BLaER1 (cell line): ENCODE results near the gene ZBTB20.

Experiments used
- H3K27ac ChIP-seq: shearing (Covaris generic); formaldehyde crosslinking; 2 replicates; pipeline ENCODE4 v1.8.1; 2022
- H3K27me3 ChIP-seq: shearing (Covaris generic); formaldehyde crosslinking; 2 replicates; pipeline ENCODE4 v1.8.1; 2022
- H3K36me3 ChIP-seq: shearing (Covaris generic); formaldehyde crosslinking; 2 replicates; pipeline ENCODE4 v1.8.1; 2022
- H3K4me1 ChIP-seq: shearing (Covaris generic); formaldehyde crosslinking; 2 replicates; pipeline ENCODE4 v1.8.1; 2022
- H3K4me2 ChIP-seq: shearing (Covaris generic); formaldehyde crosslinking; 2 replicates; pipeline ENCODE4 v1.8.1; 2022
- H3K4me3 ChIP-seq: shearing (Covaris generic); formaldehyde crosslinking; 2 replicates; pipeline ENCODE4 v1.8.1; 2022
- H3K9ac ChIP-seq: shearing (Covaris generic); formaldehyde crosslinking; 2 replicates; pipeline ENCODE4 v1.8.1; 2022
- H3K9me3 ChIP-seq: shearing (Covaris generic); formaldehyde crosslinking; 2 replicates; pipeline ENCODE4 v1.8.1; 2022
- H4K20me1 ChIP-seq: shearing (Covaris generic); formaldehyde crosslinking; 2 replicates; pipeline ENCODE4 v1.8.1; 2022
- Cebpa-rat ChIP-seq: shearing (Covaris generic); IDR thresholded peaks from 2 replicates; pipeline ENCODE4 v1.8.1; 2022

ZBTB20 gene

GRCh38 chr3:114675104-114675503 lies 472.0 kb downstream of the ZBTB20 start:
- Histone ChIP-seq H3K4me1 (no peaks in the 10 kb centered on the region), H3K9ac (no peak overlapping the region), H3K4me3 (no peak overlapping the region), H3K36me3 (no peaks in the 10 kb centered on the region), H3K4me2 (no peak overlapping the region), H3K27ac (no peak overlapping the region), H3K9me3 (no peaks in the 10 kb centered on the region), H3K27me3 (no peaks in the 10 kb centered on the region), H4K20me1 (no peaks in the 10 kb centered on the region)
- TF ChIP-seq Cebpa-rat = no peak

DNA sequence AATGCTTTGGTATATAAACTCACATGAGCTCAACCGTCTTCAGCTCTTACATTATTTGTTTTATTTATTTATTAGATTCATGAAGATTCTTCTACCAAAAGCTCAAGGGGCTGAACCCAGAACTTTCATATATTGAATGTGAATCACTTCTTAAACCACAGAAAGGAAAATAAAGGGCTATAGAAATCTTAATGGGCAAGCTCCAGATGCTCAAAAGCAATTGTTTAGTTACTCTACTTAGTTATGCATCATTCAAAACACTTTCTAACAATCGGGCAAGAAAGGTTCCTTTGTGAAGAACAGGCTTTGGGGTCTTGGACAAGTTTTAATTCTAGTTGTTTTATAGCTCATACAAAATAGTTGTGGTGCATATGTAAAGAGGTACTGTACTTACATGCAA lies 473.1 kb downstream of the ZBTB20 start:
- no peaks in the 10 kb centered on the region for H3K4me1 ChIP-seq
- no peak overlapping the region for H3K27ac ChIP-seq
- no peaks in the 10 kb centered on the region for H3K36me3 ChIP-seq
- no peak for TF ChIP-seq Cebpa-rat
- H4K20me1 ChIP-seq = no peaks in the 10 kb centered on the region
- no peak overlapping the region for H3K4me2 ChIP-seq
- H3K9me3 ChIP-seq = no peaks in the 10 kb centered on the region
- no peak overlapping the region for H3K9ac ChIP-seq
- no peaks in the 10 kb centered on the region for H3K27me3 ChIP-seq
- no peak overlapping the region for H3K4me3 ChIP-seq

DNA sequence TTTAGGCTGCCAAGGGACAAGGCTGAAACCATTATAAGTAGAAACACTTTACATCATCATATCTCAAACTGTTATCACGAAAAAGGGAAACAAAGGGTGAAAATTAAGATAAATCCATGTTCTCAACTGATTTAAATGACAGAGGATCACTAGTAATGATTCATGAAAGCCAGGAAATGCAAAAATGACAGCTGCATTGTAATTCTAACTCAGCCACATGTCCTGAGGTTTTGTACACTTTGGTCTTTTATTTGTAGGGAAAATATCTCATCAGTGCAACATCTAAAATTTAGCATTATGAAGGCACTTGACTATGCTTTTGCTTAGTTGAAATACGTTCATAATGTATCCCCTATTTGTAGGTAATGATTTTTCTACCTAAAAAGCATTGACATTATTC lies 473.6 kb downstream of the ZBTB20 start:
- H3K27me3 ChIP-seq = no peaks in the 10 kb centered on the region
- no peak overlapping the region for H3K27ac ChIP-seq
- no peak overlapping the region for H3K9ac ChIP-seq
- no peaks in the 10 kb centered on the region for H3K4me1 ChIP-seq
- H3K9me3 ChIP-seq = no peaks in the 10 kb centered on the region
- no peaks in the 10 kb centered on the region for H4K20me1 ChIP-seq
- H3K4me3 ChIP-seq = no peak overlapping the region
- TF ChIP-seq Cebpa-rat = no peak
- no peak overlapping the region for H3K4me2 ChIP-seq
- no peaks in the 10 kb centered on the region for H3K36me3 ChIP-seq

- Histone ChIP-seq H3K27ac (no peak overlapping the region), H3K9me3 (no peaks in the 10 kb centered on the region), H3K27me3 (no peaks in the 10 kb centered on the region), H3K4me1 (no peaks in the 10 kb centered on the region), H4K20me1 (no peaks in the 10 kb centered on the region), H3K9ac (no peak overlapping the region), H3K4me2 (no peak overlapping the region), H3K4me3 (no peak overlapping the region), H3K36me3 (no peaks in the 10 kb centered on the region)
- TF ChIP-seq Cebpa-rat = no peak
Measured at GRCh38 chr3:114672692-114673447, 474.2 kb downstream of the ZBTB20 start.

GRCh38 chr3:114671741-114672510 lies 475.2 kb downstream of the ZBTB20 start:
- Histone ChIP-seq H3K36me3 (no peaks in the 10 kb centered on the region), H3K4me1 (no peaks in the 10 kb centered on the region), H3K4me3 (no peak overlapping the region), H3K27me3 (no peaks in the 10 kb centered on the region), H3K27ac (no peak overlapping the region), H3K9me3 (no peaks in the 10 kb centered on the region), H4K20me1 (no peaks in the 10 kb centered on the region), H3K9ac (no peak overlapping the region), H3K4me2 (no peak overlapping the region)
- no peak for TF ChIP-seq Cebpa-rat

GRCh38 chr3:114669614-114670013 lies 477.5 kb downstream of the ZBTB20 start:
- Histone ChIP-seq H3K27ac (no peak overlapping the region), H3K27me3 (no peaks in the 10 kb centered on the region), H3K4me2 (no peak overlapping the region), H4K20me1 (no peaks in the 10 kb centered on the region), H3K9ac (no peak overlapping the region), H3K9me3 (no peaks in the 10 kb centered on the region), H3K4me1 (no peaks in the 10 kb centered on the region), H3K4me3 (no peak overlapping the region), H3K36me3 (no peaks in the 10 kb centered on the region)
- TF ChIP-seq Cebpa-rat = no peak

- H3K9ac ChIP-seq = no peak overlapping the region
- no peaks in the 10 kb centered on the region for H3K27me3 ChIP-seq
- no peak overlapping the region for H3K4me2 ChIP-seq
- no peak overlapping the region for H3K27ac ChIP-seq
- 0 out of 2 replicates have a peak, but pooled peaks cover 5% of the 10 kb centered on the region for H3K9me3 ChIP-seq
- no peaks in the 10 kb centered on the region for H4K20me1 ChIP-seq
- no peaks in the 10 kb centered on the region for H3K36me3 ChIP-seq
- H3K4me3 ChIP-seq = no peak overlapping the region
- no peak for TF ChIP-seq Cebpa-rat
- no peaks in the 10 kb centered on the region for H3K4me1 ChIP-seq
Measured at GRCh38 chr3:114668099-114668498, 479.0 kb downstream of the ZBTB20 start.

DNA sequence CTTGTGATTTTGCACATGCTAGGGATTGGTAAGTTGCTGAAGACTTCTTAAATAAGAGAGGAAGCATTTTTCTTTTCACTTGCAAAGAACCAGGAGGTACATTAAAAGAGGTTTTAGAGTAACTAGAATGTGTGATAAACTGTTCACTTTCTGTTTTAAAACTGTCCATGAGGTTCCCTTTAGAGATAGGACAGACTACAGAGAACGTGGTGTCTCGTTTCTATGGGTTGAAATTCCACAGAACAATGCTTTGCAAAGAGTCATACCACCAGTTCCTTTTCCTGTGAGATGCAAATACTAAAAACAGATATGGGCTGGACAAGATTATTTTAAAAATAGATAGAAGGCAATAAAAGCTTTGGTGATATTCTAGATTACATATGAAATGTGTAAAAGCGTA lies 480.5 kb downstream of the ZBTB20 start:
- Histone ChIP-seq H3K9ac (no peak overlapping the region), H3K27ac (no peak overlapping the region)

DNA sequence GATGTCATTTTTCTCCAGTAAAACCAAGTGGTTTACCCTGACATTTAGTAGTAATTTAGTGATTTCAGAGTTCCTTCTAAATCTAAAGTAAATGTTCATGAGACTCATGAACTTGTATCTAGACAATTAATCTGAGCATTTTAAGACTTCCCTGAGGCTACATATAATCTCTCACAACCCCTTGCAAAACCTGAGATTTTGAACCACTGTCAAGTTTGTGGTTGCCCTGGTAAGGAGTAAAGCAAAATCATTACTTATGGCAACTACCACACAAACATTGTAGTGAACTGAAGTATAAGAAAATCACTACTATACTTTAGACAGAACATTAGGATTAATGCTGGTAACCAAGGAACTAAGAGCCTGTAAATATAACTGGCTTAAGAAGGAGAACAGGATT lies 483.1 kb downstream of the ZBTB20 start:
- TF ChIP-seq Cebpa-rat = no peak
- Histone ChIP-seq H3K9me3 (0 out of 2 replicates have a peak, but pooled peaks cover 5% of the 10 kb centered on the region), H3K4me1 (peaks cover 12% of the 10 kb centered on the region), H3K27me3 (no peaks in the 10 kb centered on the region), H3K9ac (no peak overlapping the region), H3K27ac (no peak overlapping the region), H4K20me1 (no peaks in the 10 kb centered on the region), H3K36me3 (no peaks in the 10 kb centered on the region), H3K4me3 (no peak overlapping the region), H3K4me2 (no peak overlapping the region)

More for the DNA sequence above, 480.5 kb downstream of the ZBTB20 start:
- H4K20me1 ChIP-seq = no peaks in the 10 kb centered on the region
- H3K4me3 ChIP-seq = no peak overlapping the region
- H3K9me3 ChIP-seq = 0 out of 2 replicates have a peak, but pooled peaks cover 5% of the 10 kb centered on the region
- TF ChIP-seq Cebpa-rat = no peak
- no peaks in the 10 kb centered on the region for H3K4me1 ChIP-seq
- no peaks in the 10 kb centered on the region for H3K27me3 ChIP-seq
- H3K4me2 ChIP-seq = no peak overlapping the region
- no peaks in the 10 kb centered on the region for H3K36me3 ChIP-seq

DNA sequence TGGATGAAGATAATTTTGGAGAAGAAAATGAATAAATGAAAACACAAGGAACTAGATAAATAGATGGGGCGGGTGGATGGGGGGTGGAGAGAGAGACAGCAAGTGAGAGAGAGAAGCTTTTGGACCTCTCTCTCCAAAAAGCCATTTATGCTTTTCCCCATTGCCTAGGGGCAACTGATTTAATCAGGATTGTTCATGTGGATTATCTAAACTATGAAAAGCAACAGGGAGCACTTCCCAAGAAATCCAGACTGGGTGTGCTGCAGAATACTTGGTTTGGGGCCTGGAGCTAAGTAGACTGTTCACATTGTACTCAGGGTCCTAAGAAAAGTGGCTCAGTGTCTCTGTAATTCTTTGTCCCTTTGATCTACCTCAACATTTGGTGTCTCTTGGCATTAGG lies 486.3 kb downstream of the ZBTB20 start:
- Histone ChIP-seq H3K4me1 (peaks cover 16% of the 10 kb centered on the region), H3K4me3 (no peak overlapping the region), H3K27ac (no peak overlapping the region), H3K27me3 (no peaks in the 10 kb centered on the region), H3K36me3 (no peaks in the 10 kb centered on the region), H4K20me1 (no peaks in the 10 kb centered on the region), H3K9me3 (0 out of 2 replicates have a peak, but pooled peaks cover 5% of the 10 kb centered on the region), H3K9ac (no peak overlapping the region), H3K4me2 (no peak overlapping the region)
- TF ChIP-seq Cebpa-rat = no peak
